Measurements from ENCODE around the gene TSPAN4. TPM values are rescaled to one million over a fixed set of nuclear protein-coding genes. Genes with fewer than 3 reads are reported as not detected.
A peak's percentile ranks its signal among the peaks of the same experiment; 100 is the strongest.

Gene TSPAN4
- total RNA-seq, 1 donor from 2014 or later: 175 TPM

DNA sequence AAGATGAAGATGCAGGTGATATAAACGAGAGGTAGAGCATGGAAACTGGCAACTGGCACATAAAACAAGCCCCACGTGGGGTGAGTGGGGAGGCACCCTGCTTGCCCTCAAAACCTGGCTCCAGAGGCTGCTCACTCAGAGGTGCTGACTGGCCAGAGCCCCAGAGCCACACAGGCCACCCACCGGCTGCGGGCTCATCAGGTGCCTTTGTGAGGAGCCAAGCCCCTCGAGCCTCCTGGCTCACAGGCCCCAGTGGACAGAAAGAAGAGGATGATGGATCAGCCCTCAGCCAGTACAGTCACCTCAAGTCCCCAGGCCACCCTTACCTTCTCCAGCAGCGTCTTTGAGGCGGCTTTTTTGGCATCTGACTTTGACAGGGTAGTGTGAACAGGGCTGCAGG is 61.7 kb downstream of the TSPAN4 start:
- Mint-ChIP-seq H3K4me1 (ENCODE audit: unreplicated experiment) (peaks cover 2% of the 10 kb centered on the region), H3K9me3 (ENCODE audit: unreplicated experiment) (no peaks in the 10 kb centered on the region), H3K27me3 (ENCODE audit: unreplicated experiment) (no peaks in the 10 kb centered on the region), H3K4me3 (ENCODE audit: unreplicated experiment) (no peak overlapping the region), H3K36me3 (ENCODE audit: unreplicated experiment) (peaks cover 21% of the 10 kb centered on the region), H3K27ac (ENCODE audit: unreplicated experiment) (no peak overlapping the region)
- TF ChIP-seq, protein P1, sequence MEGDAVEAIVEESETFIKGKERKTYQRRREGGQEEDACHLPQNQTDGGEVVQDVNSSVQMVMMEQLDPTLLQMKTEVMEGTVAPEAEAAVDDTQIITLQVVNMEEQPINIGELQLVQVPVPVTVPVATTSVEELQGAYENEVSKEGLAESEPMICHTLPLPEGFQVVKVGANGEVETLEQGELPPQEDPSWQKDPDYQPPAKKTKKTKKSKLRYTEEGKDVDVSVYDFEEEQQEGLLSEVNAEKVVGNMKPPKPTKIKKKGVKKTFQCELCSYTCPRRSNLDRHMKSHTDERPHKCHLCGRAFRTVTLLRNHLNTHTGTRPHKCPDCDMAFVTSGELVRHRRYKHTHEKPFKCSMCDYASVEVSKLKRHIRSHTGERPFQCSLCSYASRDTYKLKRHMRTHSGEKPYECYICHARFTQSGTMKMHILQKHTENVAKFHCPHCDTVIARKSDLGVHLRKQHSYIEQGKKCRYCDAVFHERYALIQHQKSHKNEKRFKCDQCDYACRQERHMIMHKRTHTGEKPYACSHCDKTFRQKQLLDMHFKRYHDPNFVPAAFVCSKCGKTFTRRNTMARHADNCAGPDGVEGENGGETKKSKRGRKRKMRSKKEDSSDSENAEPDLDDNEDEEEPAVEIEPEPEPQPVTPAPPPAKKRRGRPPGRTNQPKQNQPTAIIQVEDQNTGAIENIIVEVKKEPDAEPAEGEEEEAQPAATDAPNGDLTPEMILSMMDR (IDR thresholded peaks at IDR 0.05): no peak
- DNase-seq (ENCODE audit: extremely low spot score, unreplicated experiment): no peak

DNA sequence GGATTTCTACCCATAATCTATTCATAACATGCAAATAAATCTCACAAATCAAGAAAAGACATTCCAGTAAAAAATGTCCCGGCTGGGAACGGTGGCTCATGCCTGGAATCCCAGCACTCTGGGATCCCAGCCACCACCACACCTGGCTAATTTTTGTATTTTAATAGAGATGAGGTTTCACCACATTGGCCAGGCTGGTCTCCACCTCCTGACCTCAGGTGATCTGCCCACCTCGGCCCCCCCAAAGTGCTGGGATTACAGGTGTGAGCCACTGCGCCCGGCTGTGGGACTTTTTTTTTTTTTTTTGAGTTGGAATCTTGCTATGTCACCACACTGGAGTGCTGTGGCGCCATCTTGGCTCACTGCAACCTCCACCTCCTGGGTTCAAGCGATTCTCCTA is 63.3 kb downstream of the TSPAN4 start:
- Mint-ChIP-seq H3K4me3 (ENCODE audit: unreplicated experiment) (no peak overlapping the region), H3K27me3 (ENCODE audit: unreplicated experiment) (no peaks in the 10 kb centered on the region), H3K27ac (ENCODE audit: unreplicated experiment) (no peak overlapping the region), H3K9me3 (ENCODE audit: unreplicated experiment) (no peaks in the 10 kb centered on the region), H3K4me1 (ENCODE audit: unreplicated experiment) (peaks cover 6% of the 10 kb centered on the region), H3K36me3 (ENCODE audit: unreplicated experiment) (peaks cover 17% of the 10 kb centered on the region)
- no peak for DNase-seq (ENCODE audit: extremely low spot score, unreplicated experiment)
- TF ChIP-seq, protein P1 (IDR thresholded peaks at IDR 0.05): no peak

DNA sequence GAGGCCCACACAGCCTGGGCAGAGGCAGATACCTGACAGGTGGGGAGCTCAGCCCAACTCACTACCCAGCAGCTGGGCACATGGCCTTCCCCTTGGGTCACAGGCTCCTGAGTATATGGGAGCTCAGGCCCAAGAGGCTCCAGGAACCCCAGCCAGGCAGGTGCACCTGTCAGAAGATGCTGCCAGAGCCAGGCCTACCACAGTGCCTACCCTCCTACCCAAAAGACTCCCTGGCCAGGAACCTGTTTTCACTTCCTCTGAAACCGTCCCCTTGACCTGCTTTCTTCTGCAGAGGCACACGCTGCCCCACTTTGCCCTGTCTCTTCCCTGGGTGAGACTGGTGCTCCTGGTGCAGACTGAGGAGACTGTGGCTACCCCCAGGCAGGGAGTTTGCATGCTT is 65.0 kb downstream of the TSPAN4 start:
- no peak overlapping the region for H3K27ac Mint-ChIP-seq (ENCODE audit: unreplicated experiment)
- no peak for DNase-seq (ENCODE audit: extremely low spot score, unreplicated experiment)
- H3K4me1 Mint-ChIP-seq (ENCODE audit: unreplicated experiment): peaks cover 11% of the 10 kb centered on the region
- peaks cover 7% of the 10 kb centered on the region for H3K36me3 Mint-ChIP-seq (ENCODE audit: unreplicated experiment)
- no peak overlapping the region for H3K4me3 Mint-ChIP-seq (ENCODE audit: unreplicated experiment)
- no peaks in the 10 kb centered on the region for H3K27me3 Mint-ChIP-seq (ENCODE audit: unreplicated experiment)
- no peaks in the 10 kb centered on the region for H3K9me3 Mint-ChIP-seq (ENCODE audit: unreplicated experiment)
- TF ChIP-seq, protein P1 (IDR thresholded peaks at IDR 0.05): no peak

DNA sequence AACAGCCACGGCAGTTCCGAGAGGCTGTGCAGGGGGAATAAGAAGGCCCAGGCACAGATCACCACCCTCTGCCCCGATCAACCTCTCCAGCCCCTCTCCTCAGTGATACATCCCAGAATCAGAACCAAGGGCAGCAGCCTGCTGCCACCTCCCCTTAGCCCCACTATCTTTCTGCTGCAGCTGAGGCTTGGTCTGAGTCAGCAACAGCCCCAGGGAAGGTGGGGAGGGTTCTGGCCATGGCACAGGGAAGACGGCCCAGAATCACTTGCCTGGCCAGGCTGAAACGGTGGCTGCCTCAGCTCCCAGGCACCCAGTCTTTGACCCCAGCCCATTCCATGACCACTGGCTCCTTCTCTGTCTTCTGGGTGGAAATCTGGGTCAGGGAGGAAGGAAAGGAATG is 65.6 kb downstream of the TSPAN4 start:
- H3K4me3 Mint-ChIP-seq (ENCODE audit: unreplicated experiment): no peak overlapping the region
- DNase-seq (ENCODE audit: extremely low spot score, unreplicated experiment): no peak
- H3K27me3 Mint-ChIP-seq (ENCODE audit: unreplicated experiment): no peaks in the 10 kb centered on the region
- H3K4me1 Mint-ChIP-seq (ENCODE audit: unreplicated experiment): peaks cover 11% of the 10 kb centered on the region
- H3K27ac Mint-ChIP-seq (ENCODE audit: unreplicated experiment): no peak overlapping the region
- TF ChIP-seq, protein P1 (IDR thresholded peaks at IDR 0.05): no peak
- no peaks in the 10 kb centered on the region for H3K9me3 Mint-ChIP-seq (ENCODE audit: unreplicated experiment)
- peaks cover 4% of the 10 kb centered on the region for H3K36me3 Mint-ChIP-seq (ENCODE audit: unreplicated experiment)

DNA sequence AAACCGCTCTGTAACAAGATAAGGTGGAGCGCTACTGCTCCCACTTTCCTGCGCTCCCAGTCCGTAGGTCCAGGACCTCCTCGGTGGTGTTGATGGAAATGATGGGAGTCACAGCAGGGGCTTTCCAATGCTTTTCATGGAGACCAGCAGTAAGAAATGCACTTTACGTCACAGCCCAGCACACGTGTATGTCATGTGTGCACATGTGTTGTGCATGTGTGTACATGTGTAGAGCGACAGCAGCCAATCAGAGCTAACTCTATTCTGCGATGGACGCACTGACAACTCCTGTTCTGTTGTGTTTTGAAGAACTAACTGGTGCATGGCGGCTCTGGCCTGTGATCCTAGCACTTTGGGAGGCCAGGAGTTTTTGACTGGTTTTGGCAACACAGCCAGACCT is 66.8 kb downstream of the TSPAN4 start:
- Mint-ChIP-seq H3K27ac (ENCODE audit: unreplicated experiment) (no peak overlapping the region), H3K9me3 (ENCODE audit: unreplicated experiment) (no peaks in the 10 kb centered on the region), H3K27me3 (ENCODE audit: unreplicated experiment) (no peaks in the 10 kb centered on the region), H3K4me1 (ENCODE audit: unreplicated experiment) (peaks cover 11% of the 10 kb centered on the region), H3K4me3 (ENCODE audit: unreplicated experiment) (peak overlapping the region; percentile 86), H3K36me3 (ENCODE audit: unreplicated experiment) (no peaks in the 10 kb centered on the region)
- DNase-seq (ENCODE audit: extremely low spot score, unreplicated experiment): no peak
- TF ChIP-seq, protein P1 (IDR thresholded peaks at IDR 0.05): no peak
